HUES64 (cell line): ENCODE measurements around the gene DHRS1. TPM values are rescaled to one million over a fixed set of nuclear protein-coding genes. Genes with fewer than 3 reads are reported as not detected.

Experiments used
- H3K27ac ChIP-seq: 2 replicates; pipeline ENCODE4 v1.7.0; 2013; ENCODE audit warnings: low read depth, low read length, inconsistent platforms
- H3K27me3 ChIP-seq: 2 replicates; pipeline ENCODE4 v1.6.1; 2013; ENCODE audit warnings: mild to moderate bottlenecking, low read length; ENCODE audit not compliant: insufficient read depth
- H3K36me3 ChIP-seq: 2 replicates; pipeline ENCODE4 v1.6.1; 2013; ENCODE audit warnings: mild to moderate bottlenecking, low read length; ENCODE audit not compliant: insufficient read depth
- H3K4me1 ChIP-seq: 2 replicates; pipeline ENCODE4 v1.6.1; 2013; ENCODE audit warnings: mild to moderate bottlenecking, low read length, moderate library complexity; ENCODE audit not compliant: insufficient read depth
- H3K4me3 ChIP-seq: 2 replicates; pipeline ENCODE4 v1.5.1; 2013; ENCODE audit warnings: mild to moderate bottlenecking, low read length, moderate library complexity
- H3K9ac ChIP-seq: 2 replicates; pipeline ENCODE4 v1.6.1; 2013; ENCODE audit warnings: mild to moderate bottlenecking, low read depth, low read length
- H3K9me3 ChIP-seq: 2 replicates; pipeline ENCODE4 v1.6.1; 2013; ENCODE audit warnings: low read depth, low read length; ENCODE audit not compliant: insufficient read depth
- WGBS: fragments of 150-250, 120-280 bp; methylation state at CpG from one replicate; pipeline ENCODE4 v1.1.7; 2013; ENCODE audit warnings: missing lambda C conversion rate; 5-methylcytosine and 5-hydroxymethylcytosine counted together
- polyA plus RNA-seq, 2 experiments: library from polyadenylated mRNA; stranded (reverse); fragments of 50-300 nt; gene quantifications; one replicate each; pipeline ENCODE4 v1.2.3, GENCODE V29; 2013

DHRS1 gene
- polyA plus RNA-seq (2013, experiment 1 of 2) = 8.3 TPM
- polyA plus RNA-seq (2013, experiment 2 of 2) = 9.8 TPM

DNA sequence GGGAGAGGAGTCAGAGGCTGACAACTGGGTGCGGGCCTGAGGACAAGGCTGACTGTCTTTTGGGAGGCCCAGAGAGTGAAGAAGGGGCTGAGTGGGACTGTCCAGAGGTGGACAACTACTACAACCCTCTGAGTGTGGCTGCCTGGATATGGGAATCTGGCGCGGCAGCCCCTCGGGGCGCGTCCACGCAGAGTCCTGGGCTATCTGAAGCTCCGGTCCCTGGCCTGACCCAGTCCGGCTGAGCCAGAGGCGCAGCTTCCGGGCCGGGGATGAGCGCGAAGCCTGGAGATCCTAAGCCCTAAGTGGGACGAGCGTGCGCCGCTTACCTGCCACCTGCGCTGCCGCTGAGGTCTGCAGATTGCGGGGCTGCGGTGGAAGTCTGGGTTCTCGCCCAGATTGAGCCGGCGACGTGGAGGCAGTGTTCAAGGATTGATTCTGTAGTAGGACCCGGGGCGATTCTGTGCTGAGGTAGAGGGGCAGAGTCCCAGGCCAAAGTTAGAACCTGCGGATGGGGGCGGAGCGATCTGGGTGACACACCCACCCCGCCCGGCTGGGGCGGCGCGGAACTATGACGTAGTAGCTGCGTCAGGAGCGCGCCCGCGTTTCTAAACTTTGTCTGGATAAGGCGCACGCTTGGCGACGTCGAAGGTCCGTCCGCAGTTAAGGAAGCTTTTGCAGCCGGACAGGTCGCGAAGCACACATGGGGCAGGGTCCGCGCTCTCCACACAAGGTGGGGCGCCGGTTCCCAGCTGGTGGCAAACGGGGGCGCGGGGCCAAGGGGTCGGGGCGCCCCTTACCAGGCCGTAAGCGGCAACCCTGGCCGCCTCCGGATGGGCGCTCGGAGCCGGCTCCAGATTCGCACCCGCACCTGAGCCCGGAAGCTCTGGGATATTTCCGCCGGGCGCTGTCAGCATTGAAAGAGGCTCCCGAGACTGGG is at the start of gene DHRS1, which contains the start of gene NOP9:
DHRS1 (minus strand) TSS at position 526 of the 937 bp plus-strand sequence. CDS start 674 bp downstream, outside the sequence.
NOP9 (plus strand) TSS at position 596 of the 937 bp plus-strand sequence; CDS start at position 701, 105 bp downstream.
- Histone ChIP-seq H3K27ac (peak within 1 kb of the TSS; percentile 77), H3K4me1 (peaks cover 2% of the 10 kb centered on the region; the same call in 1 of the 2 replicates)
- 1% methylated on average over 75 of the region's 75 CpGs for WGBS

DNA sequence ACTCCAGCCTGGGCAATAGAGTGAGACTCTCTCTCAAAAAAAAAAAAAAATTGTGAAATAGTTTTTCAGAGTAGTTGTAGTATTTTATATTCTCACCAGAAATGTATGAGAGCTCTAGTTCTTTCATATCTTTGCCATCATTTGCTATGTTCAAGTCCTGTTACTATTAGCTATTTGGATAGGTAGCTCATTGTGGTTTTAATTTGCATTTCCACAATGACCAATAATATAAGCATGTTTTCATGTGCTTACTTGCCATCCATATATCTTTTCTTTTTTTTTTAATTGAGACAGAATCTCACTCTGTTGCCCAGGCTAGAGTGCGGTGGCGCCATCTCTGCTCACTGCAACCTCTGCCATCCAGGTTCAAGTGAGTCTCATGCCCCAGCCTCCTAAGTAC is 48.6 kb upstream of the DHRS1 start:
- no peaks in the 10 kb centered on the region for H3K36me3 ChIP-seq
- no peak overlapping the region for H3K4me3 ChIP-seq
- 95% methylated on average over 2 of the region's 2 CpGs for WGBS
- H3K9ac ChIP-seq = no peak overlapping the region
- no peak overlapping the region for H3K27ac ChIP-seq
- H3K27me3 ChIP-seq = peaks cover 49% of the 10 kb centered on the region
- H3K9me3 ChIP-seq = no peaks in the 10 kb centered on the region
- H3K4me1 ChIP-seq = no peaks in the 10 kb centered on the region

More for the DNA sequence above, at the start of gene DHRS1, which contains the start of gene NOP9:
- Histone ChIP-seq H3K4me3 (peak within 1 kb of the TSS; percentile 73), H3K9ac (peak within 1 kb of the TSS; percentile 78), H3K27me3 (no peaks in the 10 kb centered on the region), H3K9me3 (no peaks in the 10 kb centered on the region), H3K36me3 (peaks cover 53% of the 10 kb centered on the region)

DNA sequence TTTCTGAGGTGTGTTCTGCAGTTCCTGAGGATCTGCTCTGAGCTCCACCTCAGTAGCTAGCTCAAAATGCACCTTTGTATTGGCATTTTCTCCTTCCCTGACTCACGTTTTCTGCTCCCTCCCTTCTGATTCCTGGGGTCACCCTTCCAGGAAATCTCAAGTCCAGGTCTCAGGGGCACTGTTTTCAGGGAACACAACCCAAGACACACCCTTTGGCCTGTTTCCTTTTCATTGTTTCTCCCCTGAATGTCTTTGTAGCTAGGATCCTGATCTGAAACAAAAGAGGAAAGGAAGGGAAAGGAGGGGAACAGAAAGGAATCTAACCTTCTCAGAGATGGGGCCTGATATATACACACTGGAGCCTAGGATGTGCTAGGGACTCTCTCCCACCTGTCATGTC is 47.6 kb upstream of the DHRS1 start:
- no peak overlapping the region for H3K27ac ChIP-seq
- H3K4me3 ChIP-seq = no peak overlapping the region
- WGBS = 40% methylated on average over 1 of the region's 1 CpG
- H3K4me1 ChIP-seq = no peaks in the 10 kb centered on the region
- H3K36me3 ChIP-seq = no peaks in the 10 kb centered on the region
- H3K27me3 ChIP-seq = peaks cover 54% of the 10 kb centered on the region
- no peak overlapping the region for H3K9ac ChIP-seq
- H3K9me3 ChIP-seq = no peaks in the 10 kb centered on the region

DNA sequence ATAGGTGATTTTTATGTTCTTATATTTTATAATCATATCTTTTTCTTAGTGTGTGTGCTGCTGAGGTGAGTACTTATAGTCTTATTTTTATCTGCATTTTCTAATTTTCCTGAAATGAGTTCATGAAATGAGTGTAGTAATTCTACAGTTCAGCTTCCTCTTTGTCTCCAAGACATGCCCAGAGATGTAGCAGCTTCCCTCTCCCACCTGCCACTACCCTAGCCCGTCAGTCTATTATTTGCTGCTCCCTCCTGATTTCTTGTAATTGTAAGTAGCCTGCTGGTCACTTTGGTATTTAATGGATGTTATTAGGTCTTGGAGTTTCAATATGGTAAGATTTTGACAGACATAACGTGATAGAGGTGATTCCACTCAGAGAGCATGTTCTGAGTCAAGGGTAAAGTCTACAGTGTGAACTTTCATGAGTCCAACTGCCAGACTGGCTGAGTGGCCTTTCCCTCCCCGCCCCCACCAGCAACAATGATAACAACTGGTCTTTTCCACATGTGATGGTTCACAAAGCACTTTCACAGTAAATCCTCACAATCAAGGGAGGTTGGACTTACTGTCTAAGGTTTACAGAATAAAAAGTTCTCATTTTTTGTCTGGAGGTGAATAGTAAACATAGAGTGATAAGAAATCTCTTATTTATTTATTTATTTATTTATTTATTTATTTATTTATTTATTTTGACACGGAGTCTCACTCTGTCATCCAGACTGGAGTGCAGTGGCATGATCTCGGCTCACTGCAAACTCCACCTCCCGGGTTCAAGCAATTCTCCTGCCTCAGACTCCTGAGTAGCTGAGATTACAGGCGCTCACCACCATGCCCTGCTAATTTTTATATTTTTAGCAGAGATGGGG is 44.4 kb upstream of the DHRS1 start:
- Histone ChIP-seq H3K9ac (no peak overlapping the region), H3K27ac (no peak overlapping the region), H3K4me1 (no peaks in the 10 kb centered on the region), H3K9me3 (no peaks in the 10 kb centered on the region), H3K4me3 (no peak overlapping the region), H3K36me3 (no peaks in the 10 kb centered on the region), H3K27me3 (peaks cover 53% of the 10 kb centered on the region)
- WGBS = 83% methylated on average over 7 of the region's 7 CpGs

DNA sequence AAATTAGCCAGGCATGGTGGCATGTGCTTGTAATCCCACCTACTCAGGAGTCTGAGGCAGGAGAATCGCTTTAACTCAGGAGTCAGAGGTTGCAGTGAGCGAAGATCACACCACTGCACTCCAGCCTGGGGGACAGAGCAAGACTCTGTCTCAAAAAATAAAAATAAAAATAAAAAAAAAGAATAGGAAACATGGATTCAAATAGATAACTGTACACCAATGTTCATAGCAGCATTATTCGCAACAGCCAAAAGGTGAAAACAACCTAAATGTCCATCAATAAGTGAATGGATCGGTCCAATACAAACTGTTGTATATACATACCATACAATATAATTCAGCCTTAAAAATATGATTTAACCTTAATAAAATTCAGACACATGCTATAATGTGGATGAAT is 43.3 kb upstream of the DHRS1 start:
- H3K9ac ChIP-seq = no peak overlapping the region
- 95% methylated on average over 4 of the region's 4 CpGs for WGBS
- H3K4me1 ChIP-seq = no peaks in the 10 kb centered on the region
- no peak overlapping the region for H3K27ac ChIP-seq
- H3K27me3 ChIP-seq = peaks cover 63% of the 10 kb centered on the region
- no peaks in the 10 kb centered on the region for H3K9me3 ChIP-seq
- H3K36me3 ChIP-seq = no peaks in the 10 kb centered on the region
- H3K4me3 ChIP-seq = no peak overlapping the region

DNA sequence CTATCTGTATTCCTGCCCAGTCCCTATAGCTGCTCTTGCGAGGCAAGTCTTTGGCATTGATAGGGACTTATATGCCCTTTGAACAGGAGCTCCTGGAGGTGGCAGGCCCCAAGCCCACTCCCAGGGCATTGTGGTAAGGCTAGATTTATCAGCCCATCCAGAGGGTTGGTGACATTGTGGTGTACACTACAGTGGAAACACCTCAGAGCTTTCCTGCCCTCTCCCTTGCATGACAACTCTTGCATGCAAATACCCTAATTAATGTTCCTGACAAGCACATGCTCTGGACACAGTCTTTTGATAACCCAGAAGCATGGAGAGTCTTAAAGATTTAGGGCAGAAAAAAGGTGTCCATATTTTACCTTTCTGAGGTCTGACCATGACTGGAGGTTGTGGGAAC is 41.0 kb upstream of the DHRS1 start:
- WGBS = 91% methylated on average over 1 of the region's 1 CpG

DNA sequence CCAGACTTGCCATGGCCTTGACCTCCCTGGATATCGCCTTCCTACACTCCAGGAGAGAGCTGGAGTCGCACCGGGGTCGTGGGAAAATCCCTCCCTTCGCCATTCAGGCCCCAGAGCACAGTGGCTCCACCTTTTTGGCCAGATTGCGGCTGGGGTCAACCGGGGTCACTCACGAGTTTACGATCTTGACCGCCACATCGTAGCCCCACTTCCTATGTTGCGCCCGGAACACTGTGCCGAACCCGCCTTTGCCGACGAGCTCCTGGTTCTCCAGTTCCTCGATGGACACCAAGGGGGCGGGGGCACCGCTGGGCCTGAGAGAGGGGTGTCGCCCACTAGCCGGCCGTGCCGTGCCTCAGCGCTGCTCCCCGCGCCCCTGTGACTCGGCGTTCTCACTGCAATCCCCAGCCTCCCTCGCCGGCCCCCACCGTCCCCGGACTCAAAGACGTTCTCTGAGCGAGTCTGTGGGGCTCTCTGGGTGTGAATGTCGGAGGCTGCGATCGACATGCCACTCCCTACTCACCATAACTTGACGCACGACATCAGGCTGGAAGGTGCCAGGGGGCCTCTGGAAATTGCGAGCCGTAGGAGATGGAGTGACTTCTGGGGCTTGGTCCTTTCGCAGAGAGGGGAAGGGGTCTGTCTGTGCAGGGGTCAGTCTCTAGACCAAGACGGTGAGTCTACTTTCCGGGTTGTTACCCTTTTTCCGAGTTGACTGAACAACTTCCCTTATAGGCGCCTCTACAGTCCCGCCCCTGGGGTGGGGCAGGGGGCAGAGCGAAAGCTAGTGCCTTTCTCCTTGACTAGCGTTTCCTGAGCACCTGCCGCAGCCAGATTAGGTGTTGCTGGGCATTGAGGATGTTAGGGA is 39.9 kb upstream of the DHRS1 start, which contains the start of gene RIPK3:
RIPK3 (minus strand) TSS at position 708 of the 868 bp plus-strand sequence; CDS start at position 543, 165 bp downstream.
- H3K9me3 ChIP-seq = no peaks in the 10 kb centered on the region
- H3K9ac ChIP-seq = no peak within 1 kb of the TSS; the same call in 1 of the 2 replicates
- no peak within 1 kb of the TSS for H3K27ac ChIP-seq
- no peaks in the 10 kb centered on the region for H3K4me1 ChIP-seq
- no peaks in the 10 kb centered on the region for H3K36me3 ChIP-seq
- peak within 1 kb of the TSS; percentile 66 for H3K4me3 ChIP-seq
- H3K27me3 ChIP-seq = peaks cover 92% of the 10 kb centered on the region
- WGBS = 4% methylated on average over 46 of the region's 51 CpGs

More for the DNA sequence above, 41.0 kb upstream of the DHRS1 start:
- no peak overlapping the region for H3K4me3 ChIP-seq
- no peaks in the 10 kb centered on the region for H3K4me1 ChIP-seq
- H3K36me3 ChIP-seq = no peaks in the 10 kb centered on the region
- peaks cover 86% of the 10 kb centered on the region for H3K27me3 ChIP-seq
- no peak overlapping the region for H3K27ac ChIP-seq
- no peak overlapping the region for H3K9ac ChIP-seq
- no peaks in the 10 kb centered on the region for H3K9me3 ChIP-seq

DNA sequence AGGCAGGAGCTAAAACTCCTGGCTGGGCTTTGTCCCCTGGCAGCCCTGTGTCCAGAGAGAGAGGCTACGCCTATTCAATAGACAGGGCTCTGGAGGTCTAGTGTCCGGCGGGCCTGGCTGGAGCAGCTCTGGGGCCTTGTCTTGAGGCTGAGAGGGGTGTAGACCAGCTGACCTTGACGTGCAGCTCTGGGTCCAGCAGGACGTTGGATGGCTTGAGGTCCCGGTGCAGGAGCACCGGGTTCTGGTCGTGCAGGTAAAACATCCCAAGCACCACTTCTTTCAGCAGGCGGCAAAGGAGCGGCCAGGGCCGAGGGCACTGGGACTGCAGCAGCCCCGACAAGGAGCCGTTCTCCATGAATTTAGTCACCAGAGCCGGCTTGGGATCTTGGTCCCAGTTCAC is 39.3 kb upstream of the DHRS1 start:
- Histone ChIP-seq H3K27ac (no peak overlapping the region), H3K36me3 (no peaks in the 10 kb centered on the region), H3K4me3 (peak overlapping the region; percentile 66), H3K4me1 (no peaks in the 10 kb centered on the region), H3K9ac (no peak overlapping the region), H3K27me3 (peaks cover 95% of the 10 kb centered on the region), H3K9me3 (no peaks in the 10 kb centered on the region)
- WGBS = 71% methylated on average over 14 of the region's 14 CpGs

DNA sequence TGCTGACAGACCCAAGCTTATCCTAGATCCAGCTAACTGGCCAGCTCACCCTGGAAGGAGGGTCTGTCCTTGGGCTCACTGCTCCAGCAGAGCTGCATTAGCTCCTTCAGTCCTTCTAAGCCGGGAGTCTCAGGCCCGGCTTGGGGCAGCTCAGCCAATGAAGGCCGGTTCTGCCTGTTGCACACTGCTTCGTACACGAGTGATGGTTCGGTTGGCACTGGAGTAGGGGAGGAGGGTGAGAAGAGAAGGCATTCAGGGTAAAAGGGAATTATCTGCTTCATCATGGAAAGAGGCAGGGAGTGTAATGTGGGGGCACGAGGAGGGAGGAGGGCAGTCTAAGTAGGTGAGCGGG is 38.2 kb upstream of the DHRS1 start:
- H3K4me1 ChIP-seq = no peaks in the 10 kb centered on the region
- 90% methylated on average over 8 of the region's 8 CpGs for WGBS
- no peaks in the 10 kb centered on the region for H3K36me3 ChIP-seq
- no peaks in the 10 kb centered on the region for H3K9me3 ChIP-seq
- H3K27ac ChIP-seq = no peak overlapping the region
- no peak overlapping the region for H3K4me3 ChIP-seq
- H3K27me3 ChIP-seq = peaks cover 97% of the 10 kb centered on the region
- no peak overlapping the region for H3K9ac ChIP-seq

DNA sequence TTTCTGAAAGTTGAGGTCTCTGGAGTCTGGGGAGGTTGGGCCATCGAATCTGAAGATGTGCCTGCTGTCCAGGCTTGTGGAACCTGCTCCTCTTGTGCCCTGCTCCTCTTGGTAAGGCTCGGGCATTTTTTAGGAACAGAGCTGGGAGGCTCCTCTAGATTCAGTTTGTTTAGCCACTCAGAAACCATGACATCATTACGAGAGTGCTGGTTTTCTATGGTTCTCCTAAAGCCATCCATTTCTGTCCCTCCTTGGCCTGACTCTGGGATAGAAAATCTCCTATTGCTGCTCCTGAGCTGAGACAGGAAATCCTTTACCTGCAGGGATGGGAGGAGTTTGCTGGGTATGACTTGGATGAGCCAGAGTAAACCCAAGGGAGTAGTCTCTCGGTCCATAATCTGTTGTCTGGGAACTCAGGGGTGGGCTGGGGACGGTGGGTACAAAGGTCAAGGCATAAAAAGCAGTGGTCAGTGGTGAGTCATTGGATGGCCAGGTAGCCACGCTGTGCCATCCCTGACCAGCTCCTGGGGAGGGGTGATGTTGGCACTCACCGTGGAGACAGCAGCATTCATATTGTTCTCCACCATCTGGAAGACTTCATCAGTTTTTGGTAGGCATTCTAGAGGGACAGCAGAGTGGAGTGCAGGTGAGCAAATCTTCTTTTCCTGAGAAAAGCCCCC is 37.7 kb upstream of the DHRS1 start:
- Histone ChIP-seq H3K9ac (no peak overlapping the region), H3K4me3 (no peak overlapping the region), H3K27me3 (peaks cover 97% of the 10 kb centered on the region), H3K36me3 (no peaks in the 10 kb centered on the region), H3K27ac (no peak overlapping the region), H3K9me3 (no peaks in the 10 kb centered on the region), H3K4me1 (no peaks in the 10 kb centered on the region)
- WGBS = 83% methylated on average over 7 of the region's 7 CpGs
